CD14-positive monocyte (primary cell): ENCODE data around the gene MEX3A. TPM values are rescaled to one million over a fixed set of nuclear protein-coding genes. Genes with fewer than 3 reads are reported as not detected.
A peak's percentile ranks its signal among the peaks of the same experiment; 100 is the strongest.

Experiments
- DNase-seq, 3 donors: peaks; one replicate each; pipeline ENCODE4 v3.0.0-alpha.2; 2011 to 2022
- H2AFZ ChIP-seq: 2 replicates; pipeline ENCODE4 v1.6.0; 2012; ENCODE audit warnings: mild to moderate bottlenecking, low read depth, low read length, inconsistent platforms; ENCODE audit not compliant: insufficient read depth, poor library complexity, severe bottlenecking
- H3K27ac ChIP-seq, 2 donors: 1 replicate in 1 of 2; 2 replicates in 1 of 2; pipeline ENCODE4 v1.5.1; 2012 to 2013; ENCODE audit warnings: low read length in 2 of 2, control low read depth in 1 of 2, inconsistent platforms in 1 of 2, low read depth in 1 of 2, mild to moderate bottlenecking in 1 of 2
- H3K27me3 ChIP-seq, 2 donors: one replicate each; pipeline versions ENCODE4 v1.6.0 to v1.6.1; 2011 to 2013; ENCODE audit warnings: low read length in 2 of 2; ENCODE audit not compliant: control insufficient read depth in 2 of 2, insufficient read depth in 2 of 2
- H3K36me3 ChIP-seq, 2 donors: replicated peaks in 1 of 2; 1 replicate in 1 of 2; 2 replicates in 1 of 2; pipeline versions ENCODE4 v1.5.1 to v1.6.1; 2012 to 2013; ENCODE audit warnings: low read length in 2 of 2, control low read depth in 1 of 2, inconsistent platforms in 1 of 2, mild to moderate bottlenecking in 1 of 2; ENCODE audit not compliant: insufficient read depth in 2 of 2, control insufficient read depth in 1 of 2
- H3K4me1 ChIP-seq, 2 donors: 1 replicate in 1 of 2; 2 replicates in 1 of 2; pipeline versions ENCODE4 v1.5.1 to v1.6.1; 2012 to 2013; ENCODE audit warnings: low read length in 2 of 2, control low read depth in 1 of 2, inconsistent platforms in 1 of 2, mild to moderate bottlenecking in 1 of 2, moderate library complexity in 1 of 2; ENCODE audit not compliant: insufficient read depth in 2 of 2, control insufficient read depth in 1 of 2
- H3K4me2 ChIP-seq: replicated peaks from 2 replicates; pipeline ENCODE3; 2012; ENCODE audit warnings: low read length, moderate library complexity, mild to moderate bottlenecking; ENCODE audit not compliant: poor library complexity, severe bottlenecking; ENCODE audit errors: extremely low read depth
- H3K4me3 ChIP-seq, 3 experiments: fragments of 200-600 bp in 1 of 3; sonication (generic) in 1 of 3; replicated peaks in 1 of 3; 1 replicate in 2 of 3; 2 replicates in 1 of 3; pipeline ENCODE4 v1.5.1; 2011 to 2013; ENCODE audit warnings: low read length in 3 of 3, mild to moderate bottlenecking in 3 of 3, control low read depth in 2 of 3, low read depth in 2 of 3, inconsistent platforms in 1 of 3, moderate library complexity in 1 of 3
- H3K79me2 ChIP-seq: 2 replicates; pipeline ENCODE4 v1.6.0; 2012; ENCODE audit warnings: mild to moderate bottlenecking, control low read depth, inconsistent platforms, low read length, moderate library complexity; ENCODE audit not compliant: insufficient read depth
- H3K9ac ChIP-seq: 2 replicates; pipeline ENCODE4 v1.6.0; 2017; ENCODE audit warnings: low read length, mild to moderate bottlenecking; ENCODE audit not compliant: insufficient read depth, poor library complexity, severe bottlenecking
- H3K9me3 ChIP-seq, 2 donors: replicated peaks in 1 of 2; 1 replicate in 1 of 2; 2 replicates in 1 of 2; pipeline versions ENCODE4 v1.5.1 to v1.6.1; 2012 to 2013; ENCODE audit warnings: low read length in 2 of 2, control low read depth in 1 of 2; ENCODE audit not compliant: control insufficient read depth in 1 of 2, insufficient read depth in 1 of 2
- H4K20me1 ChIP-seq: 2 replicates; pipeline ENCODE4 v1.6.0; 2012; ENCODE audit warnings: mild to moderate bottlenecking, low read length, control low read depth, moderate library complexity; ENCODE audit not compliant: insufficient read depth
- H3K27ac Mint-ChIP-seq, 7 donors: one replicate each; pipeline ENCODE4 v1.8.0; 2020; ENCODE audit warnings: mild to moderate bottlenecking in 7 of 7, mixed read lengths in 7 of 7, moderate library complexity in 6 of 7, inconsistent platforms in 2 of 7
- H3K27me3 Mint-ChIP-seq, 3 donors: one replicate each; pipeline ENCODE4 v1.8.0; 2021 to 2022; ENCODE audit warnings: low read depth in 3 of 3, mild to moderate bottlenecking in 3 of 3, mixed read lengths in 3 of 3, moderate library complexity in 3 of 3, inconsistent platforms in 1 of 3
- H3K36me3 Mint-ChIP-seq, 2 donors: one replicate each; pipeline ENCODE4 v1.8.0; 2020; ENCODE audit warnings: mixed read lengths in 2 of 2, inconsistent platforms in 1 of 2, mild to moderate bottlenecking in 1 of 2
- H3K4me1 Mint-ChIP-seq: one replicate; pipeline ENCODE4 v1.8.0; 2020; ENCODE audit warnings: mild to moderate bottlenecking, mixed read lengths
- H3K4me3 Mint-ChIP-seq, 2 donors: one replicate each; pipeline ENCODE4 v1.8.0; 2020; ENCODE audit warnings: mild to moderate bottlenecking in 2 of 2, mixed read lengths in 2 of 2, moderate library complexity in 1 of 2
- H3K9me3 Mint-ChIP-seq, 7 donors: one replicate each; pipeline ENCODE4 v1.8.0; 2020 to 2022; ENCODE audit warnings: mixed read lengths in 7 of 7, mild to moderate bottlenecking in 6 of 7, moderate library complexity in 6 of 7, inconsistent platforms in 2 of 7
- WGBS: methylation state at CpG from one replicate; pipeline ENCODE4 v1.1.5; 2013; ENCODE audit warnings: missing lambda C conversion rate; ENCODE audit not compliant: insufficient coverage; 5-methylcytosine and 5-hydroxymethylcytosine counted together
- intact Hi-C, 2 donors: fragments of 100-400 bp; cut with micrococcal nuclease; formaldehyde crosslinking; loops; one replicate each; pipeline versions ENCODE4 v1.15.0 to v1.15.1; 2023
- polyA plus RNA-seq, 3 donors: library from polyadenylated mRNA; depleted of rRNA in 1 of 3; unstranded in 2 of 3; stranded (reverse) in 1 of 3; fragments of 300-500 nt in 2 of 3; fragments of >200 nt in 1 of 3; fragmentation: Illumina TruSeq in 2 of 3; gene quantifications; 1 replicate in 2 of 3; 2 replicates in 1 of 3; pipeline ENCODE4 v1.2.3, GENCODE V29; 2012 to 2021
- TF ChIP-seq, protein P1 (sequence below): fragments of 200-600 bp; IDR thresholded peaks from one replicate; pipeline ENCODE4 v1.8.0; 2022; ENCODE audit warnings: antibody characterized with exemption, mild to moderate bottlenecking

MEX3A gene
- polyA plus RNA-seq, 3 donors, result not detected

DNA sequence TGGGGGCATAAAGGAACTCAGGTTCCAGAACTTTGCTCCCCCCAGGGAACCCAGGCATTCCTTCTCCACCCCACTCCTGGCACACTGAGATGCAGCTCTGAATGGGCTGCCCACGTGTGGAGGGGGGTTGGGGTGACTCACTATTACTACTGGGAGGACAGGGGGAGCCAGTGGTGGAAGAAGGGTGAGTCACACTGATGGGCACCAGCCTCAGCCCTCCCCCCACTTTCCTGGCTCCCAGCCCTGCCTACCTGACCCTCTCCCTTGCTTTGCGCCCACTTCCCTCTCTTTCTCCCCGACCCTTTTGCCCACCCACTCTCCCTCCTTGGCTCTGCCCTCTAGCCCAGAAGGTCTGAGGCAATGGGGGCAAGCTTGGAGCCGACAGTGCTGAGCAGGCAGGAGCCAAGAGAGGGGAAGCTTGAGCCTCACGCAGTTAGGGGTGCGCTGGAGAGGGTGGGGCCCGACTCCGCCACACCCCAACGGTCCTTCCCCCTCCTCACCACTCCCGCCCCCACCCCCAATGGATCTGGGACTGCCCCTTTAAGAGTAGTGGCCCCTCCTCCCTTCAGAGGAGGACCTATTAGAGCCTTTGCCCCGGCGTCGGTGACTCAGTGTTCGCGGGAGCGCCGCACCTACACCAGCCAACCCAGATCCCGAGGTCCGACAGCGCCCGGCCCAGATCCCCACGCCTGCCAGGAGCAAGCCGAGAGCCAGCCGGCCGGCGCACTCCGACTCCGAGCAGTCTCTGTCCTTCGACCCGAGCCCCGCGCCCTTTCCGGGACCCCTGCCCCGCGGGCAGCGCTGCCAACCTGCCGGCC is 32.0 kb upstream of the MEX3A start, which contains the start of gene LMNA:
TSS of gene LMNA (plus strand) at position 611 of the 818 bp plus-strand sequence. CDS start 208 bp downstream, outside the sequence.
- Histone ChIP-seq H3K79me2 (no peaks in the 10 kb centered on the region), H3K9me3 (peaks cover 0 to 25% of the 10 kb centered on the region in 2 donors), H4K20me1 (peaks cover 30% of the 10 kb centered on the region), H3K36me3 (no peaks in the 10 kb centered on the region), H3K4me3 (peak within 1 kb of the TSS; percentile 60 to 78 (median 71)), H3K9ac (peak within 1 kb of the TSS; percentile 78), H3K4me1 (peaks cover 24 to 30% of the 10 kb centered on the region in 2 donors), H2AFZ (no peak within 1 kb of the TSS), H3K4me2 (peak within 1 kb of the TSS; percentile 61), H3K27me3 (peaks cover 76 to 100% of the 10 kb centered on the region in 2 donors), H3K27ac (peak within 1 kb of the TSS in 1 of 2 donors; percentile 68)
- TF ChIP-seq, protein P1, sequence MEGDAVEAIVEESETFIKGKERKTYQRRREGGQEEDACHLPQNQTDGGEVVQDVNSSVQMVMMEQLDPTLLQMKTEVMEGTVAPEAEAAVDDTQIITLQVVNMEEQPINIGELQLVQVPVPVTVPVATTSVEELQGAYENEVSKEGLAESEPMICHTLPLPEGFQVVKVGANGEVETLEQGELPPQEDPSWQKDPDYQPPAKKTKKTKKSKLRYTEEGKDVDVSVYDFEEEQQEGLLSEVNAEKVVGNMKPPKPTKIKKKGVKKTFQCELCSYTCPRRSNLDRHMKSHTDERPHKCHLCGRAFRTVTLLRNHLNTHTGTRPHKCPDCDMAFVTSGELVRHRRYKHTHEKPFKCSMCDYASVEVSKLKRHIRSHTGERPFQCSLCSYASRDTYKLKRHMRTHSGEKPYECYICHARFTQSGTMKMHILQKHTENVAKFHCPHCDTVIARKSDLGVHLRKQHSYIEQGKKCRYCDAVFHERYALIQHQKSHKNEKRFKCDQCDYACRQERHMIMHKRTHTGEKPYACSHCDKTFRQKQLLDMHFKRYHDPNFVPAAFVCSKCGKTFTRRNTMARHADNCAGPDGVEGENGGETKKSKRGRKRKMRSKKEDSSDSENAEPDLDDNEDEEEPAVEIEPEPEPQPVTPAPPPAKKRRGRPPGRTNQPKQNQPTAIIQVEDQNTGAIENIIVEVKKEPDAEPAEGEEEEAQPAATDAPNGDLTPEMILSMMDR, result no peak
- Mint-ChIP-seq H3K9me3 (peaks cover 0 to 40% (median 17%) of the 10 kb centered on the region in 7 donors), H3K4me1 (peaks cover 32% of the 10 kb centered on the region), H3K27ac (peak within 1 kb of the TSS; percentile 64 to 94 (median 89)), H3K36me3 (peaks cover 8 to 21% of the 10 kb centered on the region in 2 donors), H3K4me3 (peak within 1 kb of the TSS; percentile 89 to 95), H3K27me3 (peaks cover 97 to 100% (median 98%) of the 10 kb centered on the region in 3 donors)
- intact Hi-C loops, result loop anchor here in 1 of 2 donors (1.0 kb wide), 1 partner anchor 8 kb away; no protein-coding TSS in a partner anchor
- DNase-seq, result peak; percentile 89 to 98 (median 93)
- 0% methylated on average over 29 of the region's 37 CpGs for WGBS

DNA sequence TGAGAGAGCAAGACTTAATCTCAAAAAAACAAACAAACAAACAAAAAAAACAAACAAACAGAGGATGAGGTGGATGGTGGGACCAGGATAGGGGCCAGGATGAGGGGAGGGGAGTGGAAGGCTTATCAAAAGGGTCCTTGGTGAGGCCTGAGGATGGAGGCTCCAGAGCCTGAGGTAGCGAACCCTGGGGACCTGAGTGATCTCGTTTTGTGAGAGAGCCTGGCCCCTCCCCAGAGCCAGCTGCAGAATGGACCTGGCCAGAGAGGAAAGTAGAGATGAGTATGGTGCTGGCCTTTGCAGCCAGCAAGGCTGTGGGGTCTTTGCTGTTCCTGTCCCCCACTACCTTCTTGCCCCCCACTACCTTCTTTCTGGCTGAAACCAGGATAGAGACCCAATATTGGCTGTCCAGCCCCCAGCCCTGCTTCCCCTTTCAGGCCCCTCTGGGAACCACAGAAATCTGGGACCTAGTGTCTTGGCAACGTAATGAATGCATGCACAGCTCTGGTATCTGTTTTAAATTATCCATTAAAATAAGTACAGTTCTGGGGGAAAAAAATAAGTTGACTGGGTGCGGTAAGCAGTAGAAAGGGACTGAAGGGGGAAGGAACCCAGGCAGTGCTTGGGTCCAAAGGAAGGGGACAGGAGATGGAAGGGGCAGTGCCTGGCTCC is 31.2 kb upstream of the MEX3A start:
- Histone ChIP-seq H3K9ac (no peak overlapping the region), H3K4me2 (no peak overlapping the region), H2AFZ (no peak overlapping the region), H3K27ac (no peak overlapping the region), H3K4me3 (no peak overlapping the region), H4K20me1 (peaks cover 25% of the 10 kb centered on the region), H3K9me3 (peaks cover 0 to 24% of the 10 kb centered on the region in 2 donors), H3K79me2 (no peaks in the 10 kb centered on the region), H3K36me3 (no peaks in the 10 kb centered on the region), H3K4me1 (peaks cover 23 to 28% of the 10 kb centered on the region in 2 donors), H3K27me3 (peaks cover 81 to 100% of the 10 kb centered on the region in 2 donors)
- intact Hi-C loops, result no loop called here
- peak overlapping the region; percentile 62 to 94 (median 89) for H3K27ac Mint-ChIP-seq
- H3K4me1 Mint-ChIP-seq, result peaks cover 28% of the 10 kb centered on the region
- peaks cover 0 to 37% (median 17%) of the 10 kb centered on the region in 7 donors for H3K9me3 Mint-ChIP-seq
- TF ChIP-seq, protein P1, result no peak
- peaks cover 8 to 20% of the 10 kb centered on the region in 2 donors for H3K36me3 Mint-ChIP-seq
- peaks cover 97 to 100% (median 98%) of the 10 kb centered on the region in 3 donors for H3K27me3 Mint-ChIP-seq
- DNase-seq, result no peak
- H3K4me3 Mint-ChIP-seq, result peak overlapping the region; percentile 72 to 95
- 86% methylated on average over 3 of the region's 4 CpGs for WGBS
